GM18511 (cell line): Measurements from ENCODE around the gene TARBP1.
"Not testable (repeated sequence)": the region's sequence is repeated elsewhere in the genome, so short reads cannot be mapped to it uniquely, and the experiment has no call there.

ENCODE experiments used
- ATAC-seq: cut with Tn5 transposase; IDR thresholded peaks from one replicate; pipeline ENCODE4 v1.9.1; 2021; ENCODE audit warnings: mild to moderate bottlenecking, moderate library complexity; ENCODE audit not compliant: unreplicated experiment

Gene TARBP1

GRCh38 chr1:234401658-234402057 is 77.3 kb downstream of the TARBP1 start:
- ATAC-seq: no peak

- ATAC-seq: peak; percentile 49
These were observed 78.2 kb downstream of the TARBP1 start for GRCh38 chr1:234400773-234401172.

- ATAC-seq: not testable (repeated sequence)
These were observed 79.5 kb downstream of the TARBP1 start for GRCh38 chr1:234399515-234399914.

GRCh38 chr1:234398849-234399381 is 80.1 kb downstream of the TARBP1 start:
- peak; percentile 63 for ATAC-seq

- ATAC-seq: no peak
These were observed 81.2 kb downstream of the TARBP1 start for GRCh38 chr1:234397732-234398131.

- ATAC-seq: peak; percentile 58
These were observed 82.1 kb downstream of the TARBP1 start for GRCh38 chr1:234396871-234397270.

- no peak for ATAC-seq
These were observed 82.9 kb downstream of the TARBP1 start for GRCh38 chr1:234396092-234396491.

GRCh38 chr1:234395297-234395696 is 83.7 kb downstream of the TARBP1 start:
- ATAC-seq: no peak

- ATAC-seq: no peak
These were observed 85.8 kb downstream of the TARBP1 start for GRCh38 chr1:234393190-234393589.

- ATAC-seq: no peak
These were observed 90.9 kb downstream of the TARBP1 start for GRCh38 chr1:234388094-234388493.

GRCh38 chr1:234386122-234386521 is 92.9 kb downstream of the TARBP1 start:
- no peak for ATAC-seq

- ATAC-seq: no peak
These were observed 97.1 kb downstream of the TARBP1 start for GRCh38 chr1:234381699-234382555.

- ATAC-seq: not testable (repeated sequence)
These were observed 99.3 kb downstream of the TARBP1 start for GRCh38 chr1:234379591-234380109.

- no peak for ATAC-seq
These were observed 103.3 kb downstream of the TARBP1 start for GRCh38 chr1:234375672-234376071.

GRCh38 chr1:234373959-234374254 is 105.1 kb downstream of the TARBP1 start:
- ATAC-seq: no peak

GRCh38 chr1:234373064-234373958 is 105.7 kb downstream of the TARBP1 start, which contains the start of gene COA6:
TSS of gene COA6 (plus strand) at chr1:234373456. CDS start at chr1:234373467, 11 bp downstream.
- ATAC-seq: peak; percentile 94

GRCh38 chr1:234372011-234372757 is 106.8 kb downstream of the TARBP1 start:
- no peak for ATAC-seq

GRCh38 chr1:234371414-234371813 is 107.6 kb downstream of the TARBP1 start:
- no peak for ATAC-seq

- ATAC-seq: no peak
These were observed 109.2 kb downstream of the TARBP1 start for GRCh38 chr1:234369784-234370183.

- no peak for ATAC-seq
These were observed 109.9 kb downstream of the TARBP1 start for GRCh38 chr1:234369033-234369430.
